GM12878 (cell line): ENCODE results near the gene FSIP1. TPM values are rescaled to one million over a fixed set of nuclear protein-coding genes. Genes with fewer than 3 reads are reported as not detected.

Experiments used
- CHD2 ChIP-seq: IDR thresholded peaks from 2 replicates; pipeline ENCODE4 v1.6.1; 2011; ENCODE audit warnings: low read depth, low read length, improper control_type of control experiment, borderline replicate concordance
- EED ChIP-seq: sonication (generic); IDR thresholded peaks from 2 replicates; pipeline ENCODE4 v1.6.1; 2016; ENCODE audit warnings: antibody characterized with exemption, low read depth
- HCFC1 ChIP-seq: fragments of 150-350 bp; IDR thresholded peaks from 2 replicates; pipeline ENCODE4 v1.6.1; 2014; ENCODE audit warnings: low read length
- HDGF ChIP-seq: fragments of 450-650 bp; IDR thresholded peaks from 2 replicates; pipeline ENCODE4 v1.6.1; 2016; ENCODE audit warnings: antibody characterized with exemption
- IRF5 ChIP-seq: fragments of 450-650 bp; IDR thresholded peaks from 2 replicates; pipeline ENCODE4 v1.6.1; 2017; ENCODE audit warnings: borderline replicate concordance
- MAX ChIP-seq: IDR thresholded peaks from 2 replicates; pipeline ENCODE4 v1.6.1; 2012; ENCODE audit warnings: low read depth, low read length, improper control_type of control experiment
- MEF2B ChIP-seq: fragments of 450-650 bp; IDR thresholded peaks from 2 replicates; pipeline ENCODE4 v1.6.1; 2018; ENCODE audit warnings: mild to moderate bottlenecking, moderate library complexity; ENCODE audit not compliant: partially characterized antibody, poor library complexity, severe bottlenecking
- MYC ChIP-seq: IDR thresholded peaks from 2 replicates; pipeline ENCODE4 v1.6.1; 2011; ENCODE audit warnings: mild to moderate bottlenecking, low read length, moderate library complexity, inconsistent platforms; ENCODE audit not compliant: insufficient read depth, insufficient replicate concordance, insufficient read length, severe bottlenecking
- NFIC ChIP-seq: IDR thresholded peaks from 2 replicates; pipeline ENCODE4 v1.6.1; 2012; ENCODE audit warnings: low read depth, mild to moderate bottlenecking, inconsistent platforms, low read length, moderate library complexity
- NR2C1 ChIP-seq: fragments of 450-650 bp; IDR thresholded peaks from 2 replicates; pipeline ENCODE4 v1.6.1; 2017; ENCODE audit warnings: antibody characterized with exemption, mild to moderate bottlenecking, moderate library complexity
- NRF1 ChIP-seq: conservative IDR thresholded peaks from 2 replicates; pipeline ENCODE4 v1.6.1; 2011; ENCODE audit warnings: mild to moderate bottlenecking, low read depth, low read length, improper control_type of control experiment
- POLR2AphosphoS2 ChIP-seq: IDR thresholded peaks from 2 replicates; pipeline ENCODE4 v1.6.1; 2011; ENCODE audit warnings: low read depth, mild to moderate bottlenecking, low read length, improper control_type of control experiment, moderate library complexity
- RUNX3 ChIP-seq: IDR thresholded peaks from 2 replicates; pipeline ENCODE4 v1.6.1; 2012; ENCODE audit warnings: low read length, inconsistent platforms
- ZNF217 ChIP-seq: fragments of 450-650 bp; IDR thresholded peaks from 2 replicates; pipeline ENCODE4 v1.6.1; 2017; ENCODE audit warnings: antibody characterized with exemption, mild to moderate bottlenecking
- polyA plus RNA-seq, 11 experiments: library from polyadenylated mRNA; depleted of rRNA in 4 of 11; unstranded in 6 of 11; stranded (reverse) in 5 of 11; fragments of >200 nt; fragmentation: Nextera tagmentation in 4 of 11; fragmentation: Illumina TruSeq in 1 of 11; extraction: Ambion mirVana in 4 of 11; extraction: Trizol in 1 of 11; gene quantifications; 1 replicate in 1 of 11; 2 replicates in 10 of 11; pipeline versions ENCODE4 v1.2.1 to v1.2.3, GENCODE V29; 2011 to 2016; ENCODE audit warnings: inconsistent platforms in 2 of 11, missing spikeins in 2 of 11, low read depth in 1 of 11
- total RNA-seq, 4 experiments: library from RNA; depleted of rRNA in 3 of 4; stranded (reverse); fragments of >200 nt in 3 of 4; fragmentation: Illumina TruSeq in 1 of 4; extraction: Trizol in 1 of 4; gene quantifications; 2 replicates each; pipeline versions ENCODE4 v1.2.1 to v1.2.3, GENCODE V29; 2013 to 2021

Gene FSIP1
- total and polyA plus RNA-seq, 10 of the 15 experiments (the other 5 are each of a cell fraction or from before 2014, with no cell fraction given): 0.15 to 0.67 (median 0.35) TPM

- TF ChIP-seq EED: no peak
- no peak for TF ChIP-seq ZNF217
- TF ChIP-seq NFIC: no peak
- no peak for TF ChIP-seq HCFC1
- no peak for TF ChIP-seq CHD2
- no peak for TF ChIP-seq MYC
- TF ChIP-seq MEF2B: no peak
- TF ChIP-seq RUNX3: no peak
- no peak for TF ChIP-seq NRF1
- TF ChIP-seq MAX: no peak
- no peak for TF ChIP-seq HDGF
- no peak for TF ChIP-seq IRF5
- no peak for TF ChIP-seq POLR2AphosphoS2
- no peak for TF ChIP-seq NR2C1
Measured at GRCh38 chr15:39625856-39626255, 156.8 kb downstream of the FSIP1 start (continued).
